22Rv1 (cell line): Measurements from ENCODE around the gene KRTAP9-3.

Source experiments
- ZFX ChIP-seq: fragments of 450-650 bp; IDR thresholded peaks from 2 replicates; pipeline ENCODE4 v1.6.1; 2017; ENCODE audit warnings: antibody characterized with exemption, borderline replicate concordance
- TF ChIP-seq, protein P1 (sequence below): fragments of 450-650 bp; IDR thresholded peaks from 2 replicates; pipeline ENCODE4 v1.5.1; 2017; ENCODE audit warnings: mild to moderate bottlenecking

DNA sequence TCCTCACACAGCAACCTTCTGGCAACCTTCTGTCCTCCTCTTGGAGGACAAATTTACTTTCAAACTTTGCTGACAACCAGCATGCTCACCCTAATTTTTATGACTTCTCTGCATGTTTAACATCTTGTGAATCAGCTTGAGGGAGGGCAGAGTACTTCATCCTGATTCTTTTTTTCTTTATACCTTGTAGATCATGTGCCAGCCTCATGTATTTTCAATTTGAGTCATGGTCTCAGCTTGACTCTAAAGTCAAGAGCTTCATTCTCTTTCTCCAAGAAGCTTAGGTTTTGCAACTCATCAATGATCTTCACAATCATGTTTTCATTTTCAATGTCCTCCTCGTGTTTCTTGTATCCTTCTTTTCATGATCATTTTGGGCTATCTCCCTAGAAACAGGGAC, 39.6 kb downstream of the KRTAP9-3 start:
- TF ChIP-seq, protein P1, sequence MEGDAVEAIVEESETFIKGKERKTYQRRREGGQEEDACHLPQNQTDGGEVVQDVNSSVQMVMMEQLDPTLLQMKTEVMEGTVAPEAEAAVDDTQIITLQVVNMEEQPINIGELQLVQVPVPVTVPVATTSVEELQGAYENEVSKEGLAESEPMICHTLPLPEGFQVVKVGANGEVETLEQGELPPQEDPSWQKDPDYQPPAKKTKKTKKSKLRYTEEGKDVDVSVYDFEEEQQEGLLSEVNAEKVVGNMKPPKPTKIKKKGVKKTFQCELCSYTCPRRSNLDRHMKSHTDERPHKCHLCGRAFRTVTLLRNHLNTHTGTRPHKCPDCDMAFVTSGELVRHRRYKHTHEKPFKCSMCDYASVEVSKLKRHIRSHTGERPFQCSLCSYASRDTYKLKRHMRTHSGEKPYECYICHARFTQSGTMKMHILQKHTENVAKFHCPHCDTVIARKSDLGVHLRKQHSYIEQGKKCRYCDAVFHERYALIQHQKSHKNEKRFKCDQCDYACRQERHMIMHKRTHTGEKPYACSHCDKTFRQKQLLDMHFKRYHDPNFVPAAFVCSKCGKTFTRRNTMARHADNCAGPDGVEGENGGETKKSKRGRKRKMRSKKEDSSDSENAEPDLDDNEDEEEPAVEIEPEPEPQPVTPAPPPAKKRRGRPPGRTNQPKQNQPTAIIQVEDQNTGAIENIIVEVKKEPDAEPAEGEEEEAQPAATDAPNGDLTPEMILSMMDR: no peak
- TF ChIP-seq ZFX: no peak
